H9 (cell line): ENCODE data around the gene FABP1. TPM values are rescaled to one million over a fixed set of nuclear protein-coding genes. Genes with fewer than 3 reads are reported as not detected.

Source experiments
- DNase-seq: peaks from one replicate; pipeline ENCODE4 v3.0.0-alpha.2; 2017
- H2AFZ ChIP-seq: one replicate; pipeline ENCODE4 v1.6.1; 2013; ENCODE audit warnings: mild to moderate bottlenecking, low read length, control low read depth, moderate library complexity
- H2AK5ac ChIP-seq: 2 replicates; pipeline ENCODE4 v1.6.1; 2013; ENCODE audit warnings: low read length, control low read depth, mixed read lengths; ENCODE audit not compliant: insufficient read length
- H2BK120ac ChIP-seq: one replicate; pipeline ENCODE4 v1.6.1; 2013; ENCODE audit warnings: low read depth, mild to moderate bottlenecking, low read length, control low read depth, inconsistent platforms; ENCODE audit not compliant: poor library complexity, severe bottlenecking
- H2BK12ac ChIP-seq: 2 replicates; pipeline ENCODE4 v1.6.1; 2013; ENCODE audit warnings: low read length, control low read depth, mixed read lengths, low read depth; ENCODE audit not compliant: insufficient read length
- H2BK15ac ChIP-seq: 2 replicates; pipeline ENCODE4 v1.6.1; 2013; ENCODE audit warnings: low read depth, low read length, control low read depth
- H2BK20ac ChIP-seq: one replicate; pipeline ENCODE4 v1.6.1; 2013; ENCODE audit warnings: low read depth, mild to moderate bottlenecking, low read length, control low read depth, inconsistent platforms; ENCODE audit not compliant: poor library complexity, severe bottlenecking
- H2BK5ac ChIP-seq: 2 replicates; pipeline ENCODE4 v1.6.1; 2013; ENCODE audit warnings: low read length, control low read depth, mixed read lengths; ENCODE audit not compliant: insufficient read length
- H3K14ac ChIP-seq: 2 replicates; pipeline ENCODE4 v1.6.1; 2013; ENCODE audit warnings: low read length, control low read depth; ENCODE audit not compliant: insufficient read depth
- H3K18ac ChIP-seq: 2 replicates; pipeline ENCODE4 v1.6.1; 2013; ENCODE audit warnings: low read depth, mild to moderate bottlenecking, mixed read lengths, low read length, control low read depth; ENCODE audit not compliant: insufficient read length
- H3K23ac ChIP-seq: 2 replicates; pipeline ENCODE4 v1.6.1; 2013; ENCODE audit warnings: low read length, control low read depth, mixed read lengths, low read depth; ENCODE audit not compliant: insufficient read length
- H3K23me2 ChIP-seq: 2 replicates; pipeline ENCODE4 v1.6.1; 2013; ENCODE audit warnings: low read depth, mild to moderate bottlenecking, mixed read lengths, low read length, control low read depth; ENCODE audit not compliant: insufficient read length, poor library complexity, severe bottlenecking
- H3K27ac ChIP-seq: 2 replicates; pipeline ENCODE4 v1.5.1; 2013; ENCODE audit warnings: low read length, control low read depth, mixed read lengths, low read depth; ENCODE audit not compliant: insufficient read length
- H3K27me3 ChIP-seq: 2 replicates; pipeline ENCODE4 v1.6.1; 2013; ENCODE audit warnings: low read length, control low read depth, inconsistent platforms; ENCODE audit not compliant: insufficient read depth
- H3K4ac ChIP-seq: 2 replicates; pipeline ENCODE4 v1.6.1; 2013; ENCODE audit warnings: low read depth, mild to moderate bottlenecking, control low read depth, inconsistent platforms, low read length, moderate library complexity
- H3K4me1 ChIP-seq: 2 replicates; pipeline ENCODE4 v1.6.1; 2013; ENCODE audit warnings: low read length, control low read depth, inconsistent platforms; ENCODE audit not compliant: insufficient read depth
- H3K4me2 ChIP-seq: 2 replicates; pipeline ENCODE4 v1.6.1; 2013; ENCODE audit warnings: low read length, control low read depth, mixed read lengths; ENCODE audit not compliant: insufficient read length, insufficient read depth
- H3K56ac ChIP-seq: 2 replicates; pipeline ENCODE4 v1.6.1; 2013; ENCODE audit warnings: low read depth, mild to moderate bottlenecking, mixed read lengths, low read length, control low read depth; ENCODE audit not compliant: insufficient read length
- H3K79me1 ChIP-seq: 2 replicates; pipeline ENCODE4 v1.6.1; 2013; ENCODE audit warnings: low read depth, mild to moderate bottlenecking, moderate library complexity, low read length, control low read depth, inconsistent platforms; ENCODE audit not compliant: insufficient read depth, poor library complexity, severe bottlenecking
- H3K79me2 ChIP-seq: 2 replicates; pipeline ENCODE4 v1.6.1; 2013; ENCODE audit warnings: low read length, control low read depth, inconsistent platforms; ENCODE audit not compliant: insufficient read depth
- H3K9ac ChIP-seq: 2 replicates; pipeline ENCODE4 v1.6.1; 2013; ENCODE audit warnings: low read length, control low read depth, mixed read lengths; ENCODE audit not compliant: insufficient read length; ENCODE audit errors: extremely low read depth
- H3K9me3 ChIP-seq: one replicate; pipeline ENCODE4 v1.6.1; 2013; ENCODE audit warnings: low read depth, low read length, inconsistent platforms; ENCODE audit not compliant: control insufficient read depth
- H3T11ph ChIP-seq: one replicate; pipeline ENCODE4 v1.6.1; 2013; ENCODE audit warnings: mild to moderate bottlenecking, low read length, control low read depth, inconsistent platforms
- H4K20me1 ChIP-seq: one replicate; pipeline ENCODE4 v1.6.1; 2013; ENCODE audit not compliant: control insufficient read depth, insufficient read length, insufficient read depth
- H4K5ac ChIP-seq: 2 replicates; pipeline ENCODE4 v1.6.1; 2013; ENCODE audit warnings: low read depth, mild to moderate bottlenecking, mixed read lengths, low read length, control low read depth; ENCODE audit not compliant: insufficient read length
- H4K8ac ChIP-seq: replicated peaks from 2 replicates; pipeline ENCODE4 v1.6.1; 2013; ENCODE audit warnings: low read length, control low read depth, mixed read lengths, low read depth; ENCODE audit not compliant: insufficient read length
- H4K91ac ChIP-seq: 2 replicates; pipeline ENCODE4 v1.6.1; 2013; ENCODE audit warnings: low read depth, mild to moderate bottlenecking, moderate library complexity, mixed read lengths, low read length, control low read depth; ENCODE audit not compliant: insufficient read length
- H3K27ac Mint-ChIP-seq, 3 experiments: 2 replicates in 2 of 3; 3 replicates in 1 of 3; pipeline ENCODE4 v1.8.0; 2020 to 2021; ENCODE audit warnings: mixed read lengths in 3 of 3, mild to moderate bottlenecking in 1 of 3, moderate library complexity in 1 of 3
- H3K27me3 Mint-ChIP-seq: 2 replicates; pipeline ENCODE4 v1.8.0; 2021; ENCODE audit warnings: low read depth, mild to moderate bottlenecking, moderate library complexity, mixed read lengths
- H3K36me3 Mint-ChIP-seq, 3 experiments: 2 replicates in 2 of 3; 3 replicates in 1 of 3; pipeline ENCODE4 v1.8.0; 2020 to 2021; ENCODE audit warnings: low read depth in 3 of 3, mixed read lengths in 3 of 3; ENCODE audit not compliant: insufficient read depth in 1 of 3
- H3K4me1 Mint-ChIP-seq, 2 experiments: 2 replicates each; pipeline ENCODE4 v1.8.0; 2020; ENCODE audit warnings: mixed read lengths in 2 of 2
- H3K4me3 Mint-ChIP-seq, 2 experiments: 2 replicates in 1 of 2; 3 replicates in 1 of 2; pipeline ENCODE4 v1.8.0; 2020 to 2021; ENCODE audit warnings: mild to moderate bottlenecking in 2 of 2, mixed read lengths in 2 of 2, moderate library complexity in 1 of 2
- H3K9me3 Mint-ChIP-seq, 2 experiments: 2 replicates in 1 of 2; 3 replicates in 1 of 2; pipeline ENCODE4 v1.8.0; 2020; ENCODE audit warnings: mild to moderate bottlenecking in 2 of 2, mixed read lengths in 2 of 2, moderate library complexity in 1 of 2
- CTCF ChIP-seq: fragments of 200-600 bp; sonication (generic); conservative IDR thresholded peaks from 3 replicates; pipeline ENCODE4 v1.8.0; 2021; ENCODE audit warnings: antibody characterized with exemption, mild to moderate bottlenecking
- WGBS: extraction: QIAGEN DNeasy Blood & Tissue Kit; methylation state at CpG from one replicate; pipeline ENCODE4 v1.1.7; 2013; ENCODE audit warnings: missing lambda C conversion rate, low lambda C conversion rate, mixed read lengths; ENCODE audit not compliant: insufficient read length; ENCODE audit errors: extremely low coverage; 5-methylcytosine and 5-hydroxymethylcytosine counted together
- total RNA-seq: library from RNA; stranded (reverse); gene quantifications from 2 replicates; pipeline ENCODE4 v1.2.1, GENCODE V29; 2021

The FABP1 gene
- total RNA-seq, 1 experiment from 2014 or later, result not detected

GRCh38 chr2:88126772-88127637 is 857 bp downstream of the FABP1 start:
- DNase-seq, result no peak
- Histone ChIP-seq H3K9ac (no peak overlapping the region), H2BK12ac (no peak overlapping the region), H3K14ac (no peak overlapping the region), H3K9me3 (no peaks in the 10 kb centered on the region), H2BK5ac (no peak overlapping the region), H3K4me1 (no peaks in the 10 kb centered on the region), H4K20me1 (no peaks in the 10 kb centered on the region), H3K4me2 (no peak overlapping the region), H3K27ac (no peak overlapping the region), H4K8ac (no peak overlapping the region), H3K18ac (no peak overlapping the region), H3K23ac (no peak overlapping the region), H2BK15ac (no peak overlapping the region), H3K79me2 (no peaks in the 10 kb centered on the region), H4K5ac (no peak overlapping the region), H3K79me1 (no peaks in the 10 kb centered on the region), H2BK120ac (no peak overlapping the region), H4K91ac (no peak overlapping the region), H3K27me3 (no peaks in the 10 kb centered on the region), H3T11ph (no peak overlapping the region), H3K4ac (no peak overlapping the region), H3K23me2 (no peaks in the 10 kb centered on the region), H3K56ac (no peak overlapping the region), H2AFZ (no peak overlapping the region), H2BK20ac (no peak overlapping the region), H2AK5ac (no peak overlapping the region)
- Mint-ChIP-seq H3K36me3 (no peaks in the 10 kb centered on the region), H3K4me1 (peaks cover 2 to 4% of the 10 kb centered on the region in 2 experiments; a peak in 2 of 4 replicates), H3K9me3 (no peaks in the 10 kb centered on the region), H3K27me3 (peaks cover 13% of the 10 kb centered on the region), H3K4me3 (no peak overlapping the region), H3K27ac (no peak overlapping the region; a peak in 1 of 7 replicates)
- WGBS, result no CpG with 5 or more reads among the region's 3 CpGs
- no peak for TF ChIP-seq CTCF
